Brain microvascular endothelial cell (primary cell): Measurements from ENCODE around the gene CLNK.
A peak's percentile ranks its signal among the peaks of the same experiment; 100 is the strongest.

Source experiments
- DNase-seq: peaks from one replicate; pipeline ENCODE4 v3.0.0-alpha.2; 2020
- H3K27ac ChIP-seq: fragments of 250-450 bp; sonication (Bioruptor Pico); 2 replicates; pipeline ENCODE4 v1.5.1; 2020; ENCODE audit warnings: mild to moderate bottlenecking, moderate library complexity
- H3K27me3 ChIP-seq: fragments of 250-450 bp; sonication (Bioruptor Pico); replicated peaks from 2 replicates; pipeline ENCODE4 v1.5.1; 2020; ENCODE audit warnings: mild to moderate bottlenecking
- H3K36me3 ChIP-seq: fragments of 250-450 bp; sonication (Bioruptor Pico); replicated peaks from 2 replicates; pipeline ENCODE4 v1.5.1; 2020; ENCODE audit warnings: mild to moderate bottlenecking
- H3K4me3 ChIP-seq: 2 replicates; pipeline ENCODE4 v1.5.1; 2011; ENCODE audit warnings: low read depth, mild to moderate bottlenecking, control low read depth, low read length, moderate library complexity
- CTCF ChIP-seq: IDR thresholded peaks from 2 replicates; pipeline ENCODE4 v1.5.1; 2011; ENCODE audit warnings: low read depth, mild to moderate bottlenecking, moderate library complexity, low read length, control low read depth, inconsistent platforms; ENCODE audit errors: missing control alignments
- in situ Hi-C: cut with HindIII; loops from 2 replicates; pipeline ENCODE4 v1.10.0; 2017; ENCODE audit warnings: low sequenced_read_pairs, low pct_ligation_motif_present

The CLNK gene

GRCh38 chr4:10571909-10572308 is 112.7 kb downstream of the CLNK start:
- TF ChIP-seq CTCF = no peak
- DNase-seq = peak; percentile 35
- no peaks in the 10 kb centered on the region for H3K27me3 ChIP-seq
- H3K4me3 ChIP-seq = no peak overlapping the region
- in situ Hi-C loops = no loop called here
- H3K36me3 ChIP-seq = no peaks in the 10 kb centered on the region
- H3K27ac ChIP-seq = no peak overlapping the region

- in situ Hi-C loops = no loop called here
- no peak for TF ChIP-seq CTCF
- Histone ChIP-seq H3K27me3 (no peaks in the 10 kb centered on the region), H3K4me3 (no peak overlapping the region), H3K27ac (no peak overlapping the region), H3K36me3 (no peaks in the 10 kb centered on the region)
- no peak for DNase-seq
Observed at GRCh38 chr4:10569491-10569890, 115.1 kb downstream of the CLNK start.

GRCh38 chr4:10567766-10568165 is 116.8 kb downstream of the CLNK start:
- H3K27ac ChIP-seq = no peak overlapping the region
- in situ Hi-C loops = no loop called here
- H3K27me3 ChIP-seq = no peaks in the 10 kb centered on the region
- no peak overlapping the region for H3K4me3 ChIP-seq
- H3K36me3 ChIP-seq = no peaks in the 10 kb centered on the region
- TF ChIP-seq CTCF = no peak
- no peak for DNase-seq

- TF ChIP-seq CTCF = no peak
- DNase-seq = no peak
- Histone ChIP-seq H3K36me3 (no peaks in the 10 kb centered on the region), H3K4me3 (no peak overlapping the region), H3K27me3 (no peaks in the 10 kb centered on the region), H3K27ac (no peak overlapping the region)
- in situ Hi-C loops = no loop called here
Observed at GRCh38 chr4:10565166-10565780, 119.3 kb downstream of the CLNK start.

GRCh38 chr4:10554694-10555093 is 129.9 kb downstream of the CLNK start:
- Histone ChIP-seq H3K27ac (no peak overlapping the region), H3K4me3 (no peak overlapping the region), H3K27me3 (no peaks in the 10 kb centered on the region), H3K36me3 (no peaks in the 10 kb centered on the region)
- in situ Hi-C loops = no loop called here
- peak; percentile 69 for DNase-seq
- TF ChIP-seq CTCF = peak; percentile 83

GRCh38 chr4:10554121-10554520 is 130.4 kb downstream of the CLNK start:
- H3K27me3 ChIP-seq = no peaks in the 10 kb centered on the region
- H3K36me3 ChIP-seq = no peaks in the 10 kb centered on the region
- H3K27ac ChIP-seq = no peak overlapping the region
- in situ Hi-C loops = no loop called here
- H3K4me3 ChIP-seq = no peak overlapping the region
- no peak for TF ChIP-seq CTCF
- DNase-seq = no peak
